Tibial artery (tissue), 4 donors: Measurements from ENCODE around the gene CD4.

Experiments used
- DNase-seq, 2 donors: peaks; one replicate each; pipeline ENCODE4 v3.0.0-alpha.2; 2019
- H3K27ac ChIP-seq, 2 donors: fragments of 200-600 bp; sonication (generic) in 1 of 2; 1 replicate in 1 of 2; 2 replicates in 1 of 2; pipeline ENCODE4 v1.5.1; 2018 to 2019; ENCODE audit warnings: mild to moderate bottlenecking in 1 of 2
- H3K27me3 ChIP-seq, 2 donors: fragments of 200-600 bp; sonication (generic) in 1 of 2; one replicate each; pipeline versions ENCODE4 v1.5.1 to v1.6.0; 2016 to 2019
- H3K36me3 ChIP-seq, 3 donors: fragments of 200-600 bp; sonication (generic) in 2 of 3; one replicate each; pipeline ENCODE4 v1.5.1; 2016 to 2019; ENCODE audit warnings: mild to moderate bottlenecking in 2 of 3
- H3K4me1 ChIP-seq, 4 donors: fragments of 200-600 bp; sonication (generic) in 2 of 4; 1 replicate in 3 of 4; 2 replicates in 1 of 4; pipeline ENCODE4 v1.5.1; 2016 to 2019
- H3K4me3 ChIP-seq, 2 donors: fragments of 200-600 bp; sonication (generic) in 1 of 2; 1 replicate in 1 of 2; 2 replicates in 1 of 2; pipeline ENCODE4 v1.5.1; 2018 to 2019; ENCODE audit warnings: mild to moderate bottlenecking in 2 of 2
- H3K9me3 ChIP-seq, 3 donors: fragments of 200-600 bp; sonication (generic) in 1 of 3; one replicate each; pipeline ENCODE4 v1.5.1; 2016 to 2019
- CTCF ChIP-seq, 2 experiments: fragments of 200-600 bp in 1 of 2; fragments of 450-650 bp in 1 of 2; IDR thresholded peaks; one replicate each; pipeline ENCODE4 v1.5.1; 2017 to 2019; ENCODE audit warnings: antibody characterized with exemption in 2 of 2, mild to moderate bottlenecking in 1 of 2, moderate library complexity in 1 of 2
- intact Hi-C: fragments of 100-400 bp; cut with DNase I; formaldehyde crosslinking; loops from one replicate; pipeline ENCODE4 v1.15.0; 2023; ENCODE audit warnings: low total_unique reads

CD4 gene

GRCh38 chr12:6770094-6770493, 19.2 kb upstream of the CD4 start:
- intact Hi-C loops, result loop anchor here (10.0 kb wide), 1 partner anchor 155 kb away; no protein-coding TSS in a partner anchor
- TF ChIP-seq CTCF (IDR thresholded peaks at IDR 0.05), result no peak
- peaks cover 0 to 51% (median 39%) of the 10 kb centered on the region in 4 donors for H3K4me1 ChIP-seq
- no peak overlapping the region for H3K4me3 ChIP-seq
- DNase-seq, result no peak
- H3K27ac ChIP-seq, result peak overlapping the region in 1 of 2 donors; percentile 97
- peaks cover 19 to 28% (median 25%) of the 10 kb centered on the region in 3 donors for H3K36me3 ChIP-seq
- no peaks in the 10 kb centered on the region for H3K9me3 ChIP-seq
- H3K27me3 ChIP-seq, result no peaks in the 10 kb centered on the region

- Histone ChIP-seq H3K4me3 (no peak overlapping the region), H3K9me3 (no peaks in the 10 kb centered on the region), H3K27me3 (no peaks in the 10 kb centered on the region), H3K27ac (no peak overlapping the region), H3K4me1 (peaks cover 0 to 46% (median 34%) of the 10 kb centered on the region in 4 donors), H3K36me3 (peaks cover 19 to 28% (median 25%) of the 10 kb centered on the region in 3 donors)
- TF ChIP-seq CTCF (IDR thresholded peaks at IDR 0.05), result no peak
- no peak for DNase-seq
- intact Hi-C loops, result loop anchor here (10.0 kb wide), 1 partner anchor 156 kb away; no protein-coding TSS in a partner anchor
Observed at GRCh38 chr12:6770600-6770999, 18.7 kb upstream of the CD4 start.

GRCh38 chr12:6771091-6771495, 18.2 kb upstream of the CD4 start:
- no peaks in the 10 kb centered on the region for H3K27me3 ChIP-seq
- H3K4me1 ChIP-seq, result peaks cover 0 to 43% (median 32%) of the 10 kb centered on the region in 4 donors
- no peaks in the 10 kb centered on the region for H3K9me3 ChIP-seq
- peaks cover 19 to 28% (median 25%) of the 10 kb centered on the region in 3 donors for H3K36me3 ChIP-seq
- no peak for TF ChIP-seq CTCF (IDR thresholded peaks at IDR 0.05)
- H3K4me3 ChIP-seq, result no peak overlapping the region
- peak in 1 of 2 donors; percentile 62 for DNase-seq
- no peak overlapping the region for H3K27ac ChIP-seq
- intact Hi-C loops, result loop anchor here (10.0 kb wide), 1 partner anchor 156 kb away; no protein-coding TSS in a partner anchor

- DNase-seq, result no peak
- H3K9me3 ChIP-seq, result no peaks in the 10 kb centered on the region
- H3K27ac ChIP-seq, result peak overlapping the region in 1 of 2 donors; percentile 5
- H3K36me3 ChIP-seq, result peaks cover 19 to 28% (median 25%) of the 10 kb centered on the region in 3 donors
- H3K27me3 ChIP-seq, result no peaks in the 10 kb centered on the region
- H3K4me3 ChIP-seq, result no peak overlapping the region
- H3K4me1 ChIP-seq, result peaks cover 0 to 43% (median 32%) of the 10 kb centered on the region in 4 donors
- intact Hi-C loops, result loop anchor here (10.0 kb wide), 1 partner anchor 157 kb away; no protein-coding TSS in a partner anchor
- TF ChIP-seq CTCF (IDR thresholded peaks at IDR 0.05), result no peak
Observed at GRCh38 chr12:6771509-6772330, 17.6 kb upstream of the CD4 start.

- peaks cover 0 to 43% (median 32%) of the 10 kb centered on the region in 4 donors for H3K4me1 ChIP-seq
- no peak for DNase-seq
- TF ChIP-seq CTCF (IDR thresholded peaks at IDR 0.05), result no peak
- no peak within 1 kb of the TSS for H3K4me3 ChIP-seq
- H3K27ac ChIP-seq, result peak within 1 kb of the TSS in 1 of 2 donors; percentile 5
- intact Hi-C loops, result loop anchor here (10.0 kb wide), 1 partner anchor 158 kb away; no protein-coding TSS in a partner anchor
- peaks cover 19 to 28% (median 25%) of the 10 kb centered on the region in 3 donors for H3K36me3 ChIP-seq
- H3K27me3 ChIP-seq, result no peaks in the 10 kb centered on the region
- no peaks in the 10 kb centered on the region for H3K9me3 ChIP-seq
Observed at GRCh38 chr12:6772331-6772695, 17.0 kb upstream of the CD4 start, which contains the start of gene LAG3. Gene LAG3, plus strand, starts transcription at chr12:6772520. Its CDS starts 333 bp downstream, at chr12:6772853.
